Measurements from ENCODE around the gene UBE2Z. TPM values are rescaled to one million over a fixed set of nuclear protein-coding genes. Genes with fewer than 3 reads are reported as not detected.
A peak's percentile ranks its signal among the peaks of the same experiment; 100 is the strongest.

Gene UBE2Z
- total RNA-seq, 1 experiment from 2014 or later = 119 TPM

GRCh38 chr17:48893646-48894508 lies 14.3 kb upstream of the UBE2Z start:
- Histone ChIP-seq H3K4me1 (ENCODE audit: control insufficient read depth in 1 of 2, insufficient read depth in 2 of 2, low read length in 2 of 2) (peaks cover 11 to 28% of the 10 kb centered on the region in 2 experiments; a peak in 3 of 4 replicates), H3K9ac (ENCODE audit: low read length) (peak overlapping the region; percentile 91), H3K9me3 (ENCODE audit: control insufficient read depth in 1 of 2, insufficient read depth in 1 of 2, low read depth in 1 of 2, low read length in 2 of 2) (no peaks in the 10 kb centered on the region), H3K9me2 (ENCODE audit: insufficient read depth) (no peaks in the 10 kb centered on the region), H3K27ac (ENCODE audit: low read depth, low read length) (peak overlapping the region; percentile 73), H2AFZ (ENCODE audit: low read depth, low read length, poor library complexity, severe bottlenecking) (no peak overlapping the region), H3K79me2 (ENCODE audit: insufficient read depth, low read length) (peaks cover 44% of the 10 kb centered on the region), H3K36me3 (ENCODE audit: control insufficient read depth in 1 of 2, insufficient read depth in 2 of 2, low read length in 2 of 2) (peaks cover 22 to 41% of the 10 kb centered on the region in 2 experiments; a peak in 3 of 4 replicates), H4K20me1 (ENCODE audit: insufficient read depth) (no peaks in the 10 kb centered on the region), H3K27me3 (ENCODE audit: insufficient read depth, low read length) (no peaks in the 10 kb centered on the region), H3K4me3 (replicated peaks in 1 of 2; ENCODE audit: low read depth in 1 of 2, low read length in 2 of 2) (peak overlapping the region; percentile 82 to 88), H3K4me2 (ENCODE audit: low read length) (peak overlapping the region; percentile 76)
- BruUV-seq (replicated peaks) = no TSS peak
- CTCF ChIA-PET = interaction anchor here (0.6 to 2.4 kb wide), 4 partner anchors 10 to 196 kb away, joined by 3 to 16 read pairs (median 4); no protein-coding TSS in a partner anchor
- RAD21 ChIA-PET (ENCODE audit: low non-redundant PET in 1 of 2, low total read pairs in 2 of 2, uncharacterized antibody in 2 of 2, unreplicated experiment in 2 of 2) = no interaction called here
- no peak for ATAC-seq
- POLR2A ChIA-PET = interaction anchor here (1.5 to 2.5 kb wide), 3 partner anchors 9 to 14 kb away, joined by 4 to 34 read pairs (median 10); partner anchors contain the start of gene UBE2Z
- TF ChIP-seq MAX (IDR thresholded peaks at IDR 0.05) = no peak
- TF ChIP-seq TCF7L2 (IDR thresholded peaks at IDR 0.05; ENCODE audit: borderline replicate concordance, extremely low read depth, insufficient read depth, insufficient read length) = no peak
- TF ChIP-seq ZBTB33 (IDR thresholded peaks at IDR 0.05; ENCODE audit: extremely low read depth, insufficient replicate concordance, low read length) = no peak
- TF ChIP-seq CEBPB (IDR thresholded peaks at IDR 0.05; ENCODE audit: low read depth) = no peak
- TF ChIP-seq CBX3 (IDR thresholded peaks at IDR 0.05; ENCODE audit: low read depth) = no peak
- no peak for DNase-seq (ENCODE audit: low read depth, low spot score)
- intact Hi-C loops (cut with micrococcal nuclease) = loop anchor here (2.0 to 5.0 kb wide), 3 partner anchors 13 to 298 kb away; no protein-coding TSS in a partner anchor

Measured in HCT116 (cell line).